Myocyte (in vitro differentiated cells): ENCODE results near the gene TPX2. TPM values are rescaled to one million over a fixed set of nuclear protein-coding genes. Genes with fewer than 3 reads are reported as not detected.

Experiments used
- DNase-seq: peaks from one replicate; pipeline ENCODE4 v3.0.0-alpha.2; 2012; ENCODE audit warnings: low read depth
- total RNA-seq: library from RNA; depleted of rRNA; stranded (reverse); fragments of >200 nt; gene quantifications from 2 replicates; pipeline ENCODE4 v1.2.3, GENCODE V29; 2014

TPX2 gene
- total RNA-seq, 1 donor from 2014 or later, result 7.0 TPM

DNA sequence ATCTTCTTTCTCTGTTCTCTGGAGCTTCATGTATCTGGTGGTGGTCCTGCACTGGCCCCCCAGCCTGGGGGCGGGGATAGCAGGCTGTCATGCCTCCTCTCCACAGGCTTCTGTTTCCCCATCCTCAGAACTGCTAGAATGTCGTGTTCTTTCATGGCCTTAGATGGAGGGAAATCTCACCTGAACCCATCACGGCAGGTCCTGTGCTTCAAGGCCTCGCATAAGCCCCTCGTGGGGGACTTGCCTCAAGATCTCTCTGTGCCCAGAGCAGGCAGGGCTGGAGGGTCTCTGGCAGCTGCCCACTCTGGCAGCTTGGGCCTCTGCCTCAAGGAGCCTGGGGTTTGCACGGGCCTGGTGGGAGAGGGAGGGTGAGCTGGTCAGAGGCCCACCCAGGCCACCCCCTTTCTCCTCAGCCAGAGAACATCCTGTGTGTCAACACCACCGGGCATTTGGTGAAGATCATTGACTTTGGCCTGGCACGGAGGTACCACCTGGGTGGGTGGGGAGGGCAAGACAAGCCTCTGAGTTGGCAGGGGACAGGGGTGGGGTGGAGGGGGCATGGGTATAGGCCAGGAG, 91.4 kb downstream of the TPX2 start:
- DNase-seq, result no peak

DNA sequence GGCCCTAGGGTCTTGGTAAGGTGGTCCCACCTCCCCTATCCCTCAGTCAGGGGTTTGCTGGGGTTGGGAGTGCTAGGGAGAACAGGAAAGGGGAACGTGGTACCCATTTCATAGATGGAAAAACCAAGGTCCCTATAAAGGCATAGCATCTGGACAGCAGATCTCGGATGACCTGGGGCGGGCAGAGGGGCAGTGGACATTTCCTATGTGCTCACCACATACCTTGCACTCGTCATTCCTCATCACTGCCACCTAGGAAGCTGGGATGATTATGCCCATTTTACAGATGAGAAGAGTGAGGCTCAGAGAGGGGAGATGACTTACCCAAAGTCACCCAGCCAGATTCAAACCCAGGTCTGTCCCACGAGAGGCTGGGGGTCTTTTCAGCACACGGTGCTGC, 92.1 kb downstream of the TPX2 start:
- no peak for DNase-seq

DNA sequence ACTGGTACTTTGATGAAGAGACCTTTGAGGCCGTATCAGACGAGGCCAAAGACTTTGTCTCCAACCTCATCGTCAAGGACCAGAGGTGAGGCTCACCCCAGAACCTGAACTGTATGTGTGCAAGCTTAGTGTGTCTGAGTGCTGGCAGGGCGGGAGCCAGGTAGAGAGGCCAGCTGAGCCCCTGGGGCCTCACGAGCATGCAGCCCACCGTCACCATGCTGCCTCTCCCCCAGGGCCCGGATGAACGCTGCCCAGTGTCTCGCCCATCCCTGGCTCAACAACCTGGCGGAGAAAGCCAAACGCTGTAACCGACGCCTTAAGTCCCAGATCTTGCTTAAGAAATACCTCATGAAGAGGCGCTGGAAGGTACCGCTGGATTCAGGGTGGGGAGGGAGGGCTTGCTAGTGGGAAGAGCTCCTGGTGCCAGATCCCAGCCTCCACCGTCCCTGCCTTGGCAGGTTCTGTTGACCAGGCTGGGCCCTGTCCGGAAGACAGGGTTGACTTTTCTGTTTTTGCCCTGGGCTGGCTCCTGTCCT, 92.7 kb downstream of the TPX2 start:
- DNase-seq, result no peak

DNA sequence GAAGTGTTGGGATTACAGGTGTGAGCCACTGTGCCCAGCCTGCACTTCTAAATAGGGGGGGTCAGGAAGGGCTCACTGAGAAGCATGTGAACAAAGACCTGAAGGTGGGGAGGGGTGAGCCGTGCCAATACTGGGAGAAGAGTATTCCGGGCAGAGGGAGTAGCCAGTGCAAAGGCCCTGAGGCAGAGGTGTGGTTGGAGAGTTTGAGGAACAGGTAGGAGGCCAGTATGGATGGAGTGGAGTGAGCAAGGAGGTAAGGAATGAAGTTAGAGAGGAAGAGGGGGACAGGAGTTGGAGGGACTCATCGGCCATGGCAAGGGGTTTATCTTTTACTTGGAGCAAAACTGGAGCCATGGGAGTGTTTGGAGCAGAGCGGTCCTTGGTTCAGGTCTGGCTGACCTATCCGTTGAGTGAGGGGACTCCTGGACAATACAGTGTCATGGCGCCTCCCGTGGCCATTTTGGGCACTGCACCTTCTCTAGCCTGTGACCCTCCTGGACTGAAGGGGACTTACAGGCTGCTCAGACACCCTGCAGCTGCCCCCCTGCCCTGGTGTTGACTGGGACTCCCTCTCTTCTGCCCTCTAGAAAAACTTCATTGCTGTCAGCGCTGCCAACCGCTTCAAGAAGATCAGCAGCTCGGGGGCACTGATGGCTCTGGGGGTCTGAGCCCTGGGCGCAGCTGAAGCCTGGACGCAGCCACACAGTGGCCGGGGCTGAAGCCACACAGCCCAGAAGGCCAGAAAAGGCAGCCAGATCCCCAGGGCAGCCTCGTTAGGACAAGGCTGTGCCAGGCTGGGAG, 94.2 kb downstream of the TPX2 start:
- peak; percentile 54 for DNase-seq

DNA sequence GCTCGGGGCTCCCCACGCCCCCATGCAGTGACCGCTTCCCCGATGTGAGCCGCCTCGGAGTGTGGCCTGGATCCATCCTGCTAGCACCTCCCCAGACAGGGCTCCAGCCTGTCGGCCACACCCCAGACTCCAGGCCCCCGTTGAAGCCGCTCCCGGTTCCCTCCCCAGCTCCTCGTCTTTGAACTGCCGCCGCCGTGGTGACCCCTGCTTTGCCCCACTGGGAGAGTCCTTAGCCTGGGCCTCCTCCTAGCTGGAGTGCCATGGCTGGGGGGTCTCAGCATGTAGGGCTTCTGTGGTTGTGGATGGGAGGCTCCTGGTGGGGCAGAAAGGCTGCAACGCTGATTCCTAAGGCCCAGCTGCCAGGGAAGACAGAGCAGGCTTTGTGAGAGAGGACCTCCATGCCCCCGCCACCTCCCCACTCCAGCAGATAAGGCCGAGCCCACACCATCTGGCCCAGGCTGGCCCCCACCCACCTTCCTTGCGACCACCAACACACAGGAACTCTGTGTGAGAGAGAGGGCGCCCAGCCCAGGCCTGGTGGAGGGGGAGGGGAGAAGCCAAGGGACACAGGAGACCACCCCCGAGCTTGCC, 94.9 kb downstream of the TPX2 start:
- no peak for DNase-seq

DNA sequence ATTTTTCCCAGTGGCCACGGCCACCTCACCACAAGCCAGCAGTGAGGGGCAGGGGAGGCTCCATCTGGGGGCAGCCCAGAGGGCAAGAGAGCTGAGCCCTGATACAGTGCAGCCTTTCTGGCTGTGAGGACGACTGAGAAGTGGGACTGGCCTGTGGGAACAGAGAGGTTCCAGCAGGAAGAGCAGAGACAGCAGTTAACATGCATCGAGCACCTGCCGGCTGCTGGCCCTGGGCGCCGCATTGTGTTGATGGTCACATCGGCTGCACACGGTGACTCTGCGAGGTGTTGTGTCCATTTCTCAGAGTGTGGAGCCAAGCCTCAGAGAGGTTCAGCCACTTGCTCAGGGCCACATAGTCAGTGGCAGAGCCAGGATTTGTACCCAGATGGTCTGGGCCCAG, 96.5 kb downstream of the TPX2 start:
- DNase-seq, result no peak

DNA sequence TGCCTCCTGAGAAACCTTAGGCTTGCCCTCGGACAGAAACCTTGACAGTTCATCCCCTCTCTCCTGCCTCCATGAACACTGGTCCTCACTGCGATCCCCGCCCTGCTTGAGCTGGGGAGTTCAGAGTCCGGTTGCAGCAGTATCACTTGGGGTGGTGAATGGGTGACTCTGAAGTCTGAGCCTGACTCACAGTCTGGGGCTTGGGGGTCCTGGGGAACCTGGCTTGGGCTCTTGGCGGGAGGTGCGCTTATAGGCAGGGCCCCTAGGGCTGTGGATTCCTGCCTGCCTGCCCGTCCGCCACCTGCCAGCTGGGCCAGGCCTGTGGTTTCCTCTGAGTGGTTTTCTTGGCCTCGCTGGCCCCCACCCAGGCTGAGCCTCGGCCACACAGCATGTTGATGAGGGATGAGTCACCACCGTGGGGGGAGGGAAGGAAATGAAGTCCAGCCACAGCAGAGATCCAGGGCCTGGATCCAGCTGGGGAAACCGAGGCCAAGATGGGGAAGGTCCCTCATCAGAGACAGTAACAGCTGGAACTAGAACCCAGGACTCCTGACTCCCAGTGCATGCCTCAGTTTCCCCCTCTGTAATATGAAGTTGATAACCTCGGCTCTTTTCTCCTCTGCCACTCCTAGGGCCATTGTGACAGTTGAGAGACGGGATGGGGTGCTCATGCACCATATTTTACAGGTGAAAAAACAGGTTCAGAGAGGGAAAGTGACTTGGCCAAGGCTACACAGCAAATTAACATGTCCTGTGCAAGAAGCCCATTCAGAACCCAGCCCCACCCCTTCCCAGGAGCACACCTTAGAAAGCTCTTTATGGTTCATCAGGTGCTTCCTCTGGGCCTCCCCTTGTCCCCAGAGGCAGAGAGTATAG, 97.1 kb downstream of the TPX2 start:
- DNase-seq, result peak; percentile 96

DNA sequence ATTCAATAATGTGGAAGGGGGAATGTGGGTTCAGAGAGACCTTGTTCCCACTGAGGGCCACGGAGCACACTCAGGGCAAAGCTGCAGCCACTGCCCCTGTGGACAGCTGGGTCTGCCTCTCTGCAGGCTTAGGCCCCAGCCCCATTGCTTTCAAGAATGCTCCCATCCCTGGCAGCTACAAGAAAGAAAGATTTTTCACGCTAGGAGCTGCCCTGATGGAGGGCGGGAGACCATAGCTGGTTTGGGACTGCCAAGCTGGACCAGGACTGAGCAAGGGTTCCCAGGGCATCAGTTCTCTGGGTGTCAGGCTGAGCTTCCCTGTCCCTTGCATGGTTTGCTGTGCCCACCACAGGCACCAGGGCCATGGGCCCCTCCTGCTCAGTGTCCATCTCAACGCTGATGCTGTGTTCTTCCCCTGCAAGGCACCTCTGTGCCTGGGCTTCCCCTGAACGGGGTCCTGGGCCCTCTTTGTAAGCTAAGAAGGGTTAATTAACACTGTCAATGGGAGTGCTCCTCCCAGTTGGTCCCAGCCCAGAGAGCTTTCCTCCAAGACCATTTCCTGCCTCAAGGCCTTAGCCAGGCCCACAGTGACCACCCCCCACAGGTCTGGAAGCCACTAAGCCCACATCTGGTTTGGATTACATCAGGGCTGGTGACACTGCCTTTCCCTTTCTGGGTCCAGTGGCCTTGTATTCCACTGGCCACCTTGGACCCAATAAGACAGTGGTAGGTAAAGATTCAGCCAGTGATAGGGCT, 97.9 kb downstream of the TPX2 start:
- no peak for DNase-seq

DNA sequence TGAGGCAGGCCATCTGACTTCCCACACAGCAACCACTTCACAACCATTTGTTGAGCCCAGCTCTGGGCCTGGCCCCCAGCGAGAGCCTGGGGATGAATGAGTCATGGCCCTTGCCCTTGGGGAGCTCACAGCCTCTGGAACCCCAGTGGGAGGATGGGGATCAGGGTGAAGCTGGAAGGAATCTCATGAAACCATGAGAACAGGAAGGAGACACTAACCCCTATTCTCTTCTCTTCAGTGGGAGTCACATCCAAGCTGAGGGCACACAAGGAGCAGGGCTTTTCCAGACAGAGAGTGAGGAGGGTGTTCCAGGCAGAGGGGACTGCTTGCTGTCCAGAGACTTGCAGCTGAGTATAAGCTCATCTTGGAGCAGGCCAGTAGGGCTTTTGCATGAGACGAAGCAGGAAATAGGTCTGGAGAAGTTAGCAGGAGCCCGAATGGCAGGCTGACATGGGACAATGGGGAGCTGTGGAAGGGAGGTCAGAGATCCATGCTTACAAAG, 98.9 kb downstream of the TPX2 start:
- peak; percentile 45 for DNase-seq

DNA sequence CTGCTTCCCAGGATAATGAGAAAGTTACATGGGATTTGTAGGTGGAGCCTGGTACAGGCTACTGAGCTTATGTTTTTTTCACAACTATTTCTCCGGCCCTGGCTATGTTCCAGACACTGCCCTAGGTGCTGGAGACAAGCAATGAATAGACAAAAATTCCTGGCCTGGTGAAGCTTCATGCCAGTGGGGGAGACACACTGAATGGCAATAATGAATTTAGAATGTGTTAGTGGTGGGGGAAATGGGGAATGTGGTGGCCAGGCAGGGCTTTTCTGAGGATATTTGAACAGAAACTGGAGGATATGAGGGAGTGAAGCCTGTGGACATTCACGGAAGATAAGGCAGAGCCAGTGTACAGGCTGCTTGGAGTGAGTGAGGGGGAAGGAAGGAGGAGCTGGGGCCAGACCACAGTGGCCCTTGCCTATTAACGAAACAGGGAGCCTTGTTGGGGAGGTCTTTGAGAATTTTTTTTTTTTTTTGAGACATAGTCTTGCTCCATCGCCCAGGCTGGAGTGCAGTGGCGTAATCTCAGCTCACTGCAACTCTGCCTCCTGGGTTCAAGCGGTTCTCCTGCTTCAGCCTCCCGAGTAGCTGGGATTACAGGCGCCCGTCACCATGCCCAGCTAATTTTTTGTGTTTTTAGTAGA, 99.7 kb downstream of the TPX2 start:
- DNase-seq, result no peak

DNA sequence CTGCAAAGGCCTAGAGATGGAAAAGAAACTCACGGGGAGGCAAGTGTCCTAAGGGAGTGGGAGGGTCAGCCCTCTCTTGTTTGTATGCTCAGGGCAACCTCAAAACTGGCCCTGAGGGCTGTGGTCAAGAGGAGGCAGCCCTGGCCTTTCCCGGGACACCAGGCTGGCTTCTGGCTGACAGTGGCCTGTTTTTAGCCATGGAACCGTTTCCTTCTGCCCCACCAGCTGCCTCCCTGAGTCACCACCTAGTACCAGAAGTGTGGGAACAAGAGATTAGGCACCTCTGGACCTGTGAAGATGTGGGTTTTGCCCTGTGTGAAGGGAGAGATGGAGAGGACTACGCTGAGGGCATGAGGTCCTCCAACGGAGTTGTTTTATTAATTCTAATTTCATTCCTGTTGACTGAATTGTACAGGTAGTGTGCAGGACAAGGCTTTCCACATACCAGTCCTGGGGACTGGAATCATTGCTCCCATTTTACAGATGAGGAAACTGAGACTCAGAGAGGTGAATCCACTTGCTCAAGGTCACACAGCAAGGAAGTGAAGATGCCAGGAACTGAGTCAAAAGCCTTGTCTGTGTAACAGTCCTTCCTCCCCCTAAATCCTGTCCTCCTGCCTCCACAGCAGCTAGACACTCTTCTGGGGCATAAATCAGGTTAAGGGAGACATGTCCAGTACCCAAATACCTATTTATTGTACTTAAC, 100.8 kb downstream of the TPX2 start:
- DNase-seq, result peak; percentile 96

DNA sequence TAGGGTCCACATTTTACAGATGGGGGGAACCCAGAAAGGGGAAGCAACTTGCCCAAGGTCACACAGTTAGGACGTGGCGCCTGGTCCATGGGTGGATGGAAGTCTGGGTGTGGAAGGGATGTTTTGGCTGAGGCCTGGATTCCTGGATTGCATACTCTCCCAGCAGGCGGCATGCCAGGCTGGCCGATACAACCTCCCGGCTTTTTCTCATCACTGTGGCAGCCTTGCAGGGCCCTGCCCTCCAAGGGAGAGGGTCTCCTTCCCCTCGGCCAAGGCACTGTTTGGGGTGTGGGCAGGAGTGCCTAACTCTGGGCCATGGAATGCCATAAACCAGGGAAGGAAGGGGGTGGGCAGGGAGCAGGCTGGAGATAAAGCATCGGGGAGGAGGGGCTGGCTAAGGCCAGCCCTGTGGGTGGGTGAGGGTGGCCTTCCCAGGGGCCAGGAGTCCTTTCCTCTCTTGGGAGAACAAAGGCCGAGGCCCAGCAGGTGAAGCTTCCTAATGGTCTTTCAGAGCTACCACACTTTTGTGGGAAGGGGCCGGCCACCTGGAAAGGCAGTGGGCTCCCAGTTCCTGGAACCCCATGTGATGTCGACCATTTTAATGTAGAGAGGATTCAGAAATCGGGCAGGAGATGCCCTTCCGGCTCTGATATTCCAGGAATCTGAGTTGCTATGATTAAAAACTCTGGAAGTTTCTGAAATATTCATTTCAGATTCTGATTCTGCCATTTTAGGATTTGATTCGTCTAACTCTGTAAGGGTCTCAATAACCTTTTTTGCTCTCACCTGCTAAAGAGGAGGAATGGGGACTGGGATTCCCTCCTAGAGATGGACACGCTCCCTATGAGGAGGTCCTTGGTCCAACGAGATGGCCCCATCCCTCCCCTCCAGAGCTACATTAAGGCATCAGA, 102.1 kb downstream of the TPX2 start:
- DNase-seq, result no peak

DNA sequence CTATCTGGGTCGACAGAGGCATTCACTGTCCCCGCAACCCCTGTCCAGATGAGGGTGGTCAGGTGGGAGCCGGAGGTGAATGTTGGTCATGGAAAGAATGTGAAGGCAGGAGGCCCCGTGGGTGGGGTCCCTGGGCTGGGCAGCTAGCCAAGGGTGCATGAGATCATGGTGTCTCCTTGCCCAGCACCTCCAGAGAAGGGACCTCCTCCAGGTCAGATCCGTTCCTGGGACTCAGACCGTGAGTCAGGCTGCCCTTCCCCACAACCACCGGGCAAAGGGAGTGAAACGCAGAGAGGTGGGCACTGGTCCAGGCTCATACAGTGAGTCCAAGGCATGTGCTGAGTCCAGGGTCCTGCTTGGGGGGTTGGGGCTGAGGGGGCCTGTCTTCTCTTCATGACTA, 102.8 kb downstream of the TPX2 start:
- DNase-seq, result peak; percentile 29

DNA sequence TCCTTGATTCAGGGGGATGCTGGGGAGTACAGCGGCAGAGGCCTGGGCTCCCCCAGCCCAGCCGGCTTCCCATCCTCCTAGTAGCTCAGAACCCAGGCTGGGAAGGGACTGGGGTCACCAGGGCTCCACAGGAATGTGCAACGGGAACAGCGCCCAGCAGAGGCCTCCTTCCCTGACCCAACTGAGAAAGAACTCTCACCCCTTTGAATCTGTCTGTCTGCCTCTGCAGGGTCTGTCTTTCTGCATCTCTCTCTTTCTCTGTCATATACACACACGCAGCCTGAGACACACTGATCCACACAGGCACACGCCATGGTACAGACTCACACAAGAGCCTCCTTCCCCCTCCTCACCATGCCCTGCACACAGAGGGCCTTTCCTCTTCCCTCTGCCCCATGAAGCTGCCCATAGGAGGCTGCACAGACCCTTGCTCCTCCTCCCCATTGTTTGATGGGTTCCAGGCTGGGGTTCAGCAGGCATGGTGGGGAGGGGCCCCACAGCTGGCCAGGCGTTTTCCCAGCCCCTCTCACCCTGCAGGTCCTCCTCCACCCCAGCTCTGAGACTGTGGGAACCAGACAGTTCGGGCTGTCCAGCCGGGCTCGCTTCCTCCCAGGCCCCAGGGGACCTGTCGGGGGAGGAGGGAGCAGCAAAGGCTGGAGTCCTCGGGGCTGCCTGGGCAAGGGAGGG, 103.5 kb downstream of the TPX2 start:
- DNase-seq, result peak; percentile 48

DNA sequence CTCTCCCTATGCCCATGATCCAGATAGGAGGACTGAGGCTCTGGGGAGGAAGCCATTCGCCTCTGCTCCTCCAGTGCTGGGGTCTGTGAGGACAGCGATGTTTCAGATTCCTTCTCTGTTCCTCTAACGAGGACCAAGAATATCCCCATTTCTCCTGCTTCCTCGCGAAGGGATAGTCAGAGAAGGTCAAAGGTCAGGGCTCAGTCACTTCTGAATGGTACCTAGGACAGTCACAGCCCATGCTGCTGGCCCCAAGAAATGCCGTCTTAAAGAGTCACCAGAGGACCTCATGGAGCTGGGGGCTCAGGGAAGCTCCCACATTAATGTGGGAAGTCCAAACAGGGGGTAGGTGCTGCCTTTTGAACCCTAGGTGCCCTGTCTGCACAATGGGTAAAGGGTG, 104.2 kb downstream of the TPX2 start:
- no peak for DNase-seq

DNA sequence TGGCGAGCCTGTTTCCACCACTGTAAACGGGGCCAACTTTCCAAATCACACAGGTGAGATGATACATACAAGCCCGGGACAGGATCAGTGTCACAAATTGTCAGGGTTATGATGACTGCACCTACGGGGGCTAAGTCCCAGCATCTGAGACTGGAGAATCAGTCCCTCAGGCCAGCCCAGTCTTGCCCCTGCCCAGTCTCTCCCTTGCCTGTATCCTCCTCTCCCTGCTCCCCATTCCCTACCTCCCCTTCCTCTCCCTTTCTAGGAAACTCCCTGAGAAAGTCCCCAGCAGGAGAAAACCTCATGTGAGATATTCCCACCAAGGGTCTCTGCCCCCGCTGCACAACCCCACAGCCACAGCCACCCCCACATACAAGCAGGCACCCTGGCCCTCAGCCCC, 104.8 kb downstream of the TPX2 start:
- DNase-seq, result no peak

DNA sequence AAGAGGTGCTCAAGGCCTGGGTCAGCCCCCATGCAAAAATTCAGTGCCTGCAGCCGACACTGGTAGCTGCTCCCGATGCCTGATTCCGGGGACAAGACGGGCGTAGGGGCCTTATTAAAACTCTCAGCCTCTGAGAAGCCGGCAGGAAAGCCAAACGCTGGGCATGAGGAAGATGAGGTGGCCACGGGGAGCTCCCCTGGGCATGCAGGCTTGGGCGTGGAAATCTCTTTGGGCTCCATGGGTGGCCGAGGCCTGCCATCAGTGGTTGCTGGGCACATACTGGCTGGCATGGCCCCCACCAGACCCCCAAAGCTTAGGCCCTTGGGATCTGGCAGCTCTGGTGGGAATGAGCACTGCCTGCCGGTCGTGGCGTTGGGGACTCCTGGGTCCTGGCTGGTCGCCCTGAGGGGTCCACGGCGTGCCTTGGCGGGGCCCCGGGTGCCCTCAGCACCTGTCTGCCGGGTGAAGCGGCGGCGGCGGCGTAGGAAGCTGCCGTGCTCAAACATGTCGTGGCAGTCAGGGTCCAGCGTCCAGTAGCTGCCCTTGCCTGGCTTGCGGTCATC, 105.7 kb downstream of the TPX2 start:
- no peak for DNase-seq
